CD4-positive, alpha-beta memory T cell (primary cell): ENCODE results near the gene ITPR2. TPM values are rescaled to one million over a fixed set of nuclear protein-coding genes. Genes with fewer than 3 reads are reported as not detected.
"Not testable (repeated sequence)": the region's sequence is repeated elsewhere in the genome, so short reads cannot be mapped to it uniquely, and the experiment has no call there.

ENCODE experiments used
- CTCF ChIA-PET: fragments of 350-600 bp; sonication (Branson Sonifier 250); formaldehyde crosslinking; loops from one replicate; lab custom pipeline; 2021; ENCODE audit warnings: inconsistent platforms; ENCODE audit not compliant: partially characterized antibody; lab: Charles Lee
- POLR2A ChIA-PET: fragments of 350-600 bp; sonication (Branson Sonifier 250); formaldehyde crosslinking; loops from one replicate; lab custom pipeline; 2021; ENCODE audit not compliant: partially characterized antibody; lab: Charles Lee
- DNase-seq, 5 donors: peaks; one replicate each; pipeline versions ENCODE4 v3.0.0 to v3.0.0-alpha.2; 2020 to 2022; ENCODE audit warnings: mixed read lengths in 1 of 5
- H3K27ac ChIP-seq: one replicate; pipeline ENCODE4 v1.7.0; 2013; ENCODE audit warnings: low read depth, low read length
- H3K27me3 ChIP-seq: 2 replicates; pipeline ENCODE4 v1.7.0; 2013; ENCODE audit warnings: mild to moderate bottlenecking, low read length, moderate library complexity; ENCODE audit not compliant: insufficient read depth
- H3K36me3 ChIP-seq: 2 replicates; pipeline ENCODE4 v1.7.0; 2013; ENCODE audit warnings: mild to moderate bottlenecking, low read length, moderate library complexity; ENCODE audit not compliant: insufficient read depth
- H3K4me1 ChIP-seq: 2 replicates; pipeline ENCODE4 v1.7.0; 2013; ENCODE audit warnings: mild to moderate bottlenecking, low read length, moderate library complexity; ENCODE audit not compliant: insufficient read depth
- H3K4me3 ChIP-seq, 2 donors: one replicate each; pipeline ENCODE4 v1.7.0; 2013; ENCODE audit warnings: low read length in 2 of 2, mild to moderate bottlenecking in 1 of 2
- H3K9me3 ChIP-seq, 2 donors: one replicate each; pipeline ENCODE4 v1.7.0; 2013; ENCODE audit warnings: low read length in 2 of 2, control low read depth in 1 of 2; ENCODE audit not compliant: control insufficient read depth in 1 of 2
- H3K27ac Mint-ChIP-seq, 7 donors: one replicate each; pipeline ENCODE4 v1.8.0; 2020 to 2021; ENCODE audit warnings: mixed read lengths in 7 of 7, mild to moderate bottlenecking in 6 of 7, inconsistent platforms in 3 of 7, moderate library complexity in 3 of 7
- H3K27me3 Mint-ChIP-seq, 2 donors: one replicate each; pipeline ENCODE4 v1.8.0; 2020 to 2021; ENCODE audit warnings: mixed read lengths in 2 of 2
- H3K36me3 Mint-ChIP-seq, 2 donors: one replicate each; pipeline ENCODE4 v1.8.0; 2020 to 2021; ENCODE audit warnings: mixed read lengths in 2 of 2, inconsistent platforms in 1 of 2, mild to moderate bottlenecking in 1 of 2
- H3K4me1 Mint-ChIP-seq, 4 donors: one replicate each; pipeline ENCODE4 v1.8.0; 2020 to 2021; ENCODE audit warnings: mixed read lengths in 4 of 4, mild to moderate bottlenecking in 1 of 4
- H3K4me3 Mint-ChIP-seq, 8 donors: one replicate each; pipeline ENCODE4 v1.8.0; 2020 to 2021; ENCODE audit warnings: mixed read lengths in 8 of 8, mild to moderate bottlenecking in 7 of 8, moderate library complexity in 6 of 8, inconsistent platforms in 3 of 8
- H3K9me3 Mint-ChIP-seq, 8 donors: one replicate each; pipeline ENCODE4 v1.8.0; 2020 to 2021; ENCODE audit warnings: mixed read lengths in 8 of 8, mild to moderate bottlenecking in 5 of 8, inconsistent platforms in 3 of 8, moderate library complexity in 1 of 8
- intact Hi-C: fragments of 100-400 bp; cut with micrococcal nuclease; formaldehyde crosslinking; loops from one replicate; pipeline ENCODE4 v1.15.1; 2023
- polyA plus RNA-seq, 2 donors: library from polyadenylated mRNA; unstranded; fragments of 300-500 nt; fragmentation: Illumina TruSeq; gene quantifications; one replicate each; pipeline ENCODE4 v1.2.3, GENCODE V29; 2021
- total RNA-seq, 2 experiments: library from RNA; stranded (reverse); gene quantifications; one replicate each; pipeline ENCODE4 v1.2.3, GENCODE V29; 2021

Gene ITPR2
- total and polyA plus RNA-seq, 4 experiments from 2014 or later, result 4.7 to 55.6 (median 34.1) TPM

GRCh38 chr12:26735249-26735639, 97.8 kb downstream of the ITPR2 start:
- Mint-ChIP-seq H3K4me1 (peaks cover 23 to 34% (median 28%) of the 10 kb centered on the region in 4 donors), H3K27me3 (no peaks in the 10 kb centered on the region), H3K36me3 (peaks cover 16 to 28% of the 10 kb centered on the region in 2 donors), H3K4me3 (no peak overlapping the region), H3K9me3 (peaks cover 2 to 20% (median 11%) of the 10 kb centered on the region in 8 donors), H3K27ac (no peak overlapping the region)
- H3K27me3 ChIP-seq, result no peaks in the 10 kb centered on the region
- peaks cover 10% of the 10 kb centered on the region for H3K4me1 ChIP-seq
- DNase-seq, result no peak
- CTCF ChIA-PET, result no interaction called here
- H3K9me3 ChIP-seq, result no peaks in the 10 kb centered on the region
- H3K36me3 ChIP-seq, result no peaks in the 10 kb centered on the region
- no peak overlapping the region for H3K4me3 ChIP-seq
- intact Hi-C loops, result no loop called here
- no peak overlapping the region for H3K27ac ChIP-seq
- POLR2A ChIA-PET, result no interaction called here

GRCh38 chr12:26734510-26735248, 98.3 kb downstream of the ITPR2 start:
- DNase-seq, result no peak
- CTCF ChIA-PET, result no interaction called here
- Histone ChIP-seq H3K27me3 (no peaks in the 10 kb centered on the region), H3K27ac (no peak overlapping the region), H3K4me3 (no peak overlapping the region), H3K36me3 (no peaks in the 10 kb centered on the region), H3K9me3 (no peaks in the 10 kb centered on the region), H3K4me1 (peaks cover 10% of the 10 kb centered on the region)
- H3K4me1 Mint-ChIP-seq, result peaks cover 29 to 36% (median 32%) of the 10 kb centered on the region in 4 donors
- peaks cover 13 to 23% of the 10 kb centered on the region in 2 donors for H3K36me3 Mint-ChIP-seq
- intact Hi-C loops, result no loop called here
- POLR2A ChIA-PET, result no interaction called here
- H3K27ac Mint-ChIP-seq, result no peak overlapping the region
- H3K27me3 Mint-ChIP-seq, result no peaks in the 10 kb centered on the region
- H3K4me3 Mint-ChIP-seq, result no peak overlapping the region
- H3K9me3 Mint-ChIP-seq, result peaks cover 0 to 17% (median 6%) of the 10 kb centered on the region in 8 donors

DNA sequence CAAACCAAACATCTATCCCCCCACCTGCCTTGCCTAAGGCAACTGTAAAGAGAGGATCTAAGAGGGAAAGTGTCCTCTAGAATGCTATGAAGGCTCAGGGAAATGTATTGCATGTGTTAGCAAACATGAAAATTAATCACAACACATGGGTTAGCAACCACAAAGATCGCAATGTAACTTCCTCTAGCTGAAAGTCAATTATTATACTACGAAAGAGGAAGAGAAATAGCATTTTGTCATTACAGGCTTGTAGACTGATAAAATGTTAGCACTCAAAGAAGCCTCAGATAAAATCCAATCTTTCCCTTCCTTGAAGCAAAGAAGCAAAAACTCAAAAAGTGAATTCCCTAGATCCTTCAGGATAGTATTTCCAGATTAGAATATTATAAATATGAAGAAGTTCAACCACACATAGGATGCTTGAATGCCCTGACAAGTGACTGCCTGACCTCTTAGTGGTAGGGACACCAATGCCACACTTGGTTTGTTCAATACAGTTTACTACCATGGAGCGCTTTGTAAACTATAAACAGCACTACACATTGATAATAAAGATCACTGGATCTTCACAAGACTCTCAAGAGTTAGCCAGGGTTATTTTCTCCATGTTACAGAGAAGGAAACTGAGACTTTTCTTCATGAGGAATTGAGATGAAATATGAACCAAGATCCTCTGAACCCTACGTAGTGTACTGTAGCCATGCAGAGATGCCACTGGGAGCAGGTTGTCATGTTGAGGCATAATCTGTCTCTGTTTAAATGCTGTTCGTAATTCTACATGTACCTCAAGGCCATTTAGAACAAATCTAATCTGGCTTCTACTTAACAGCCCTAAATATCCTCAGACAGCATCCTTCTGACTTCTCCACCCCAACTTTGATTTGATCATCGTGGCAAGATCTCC, 100.7 kb downstream of the ITPR2 start:
- no peak for DNase-seq
- Mint-ChIP-seq H3K9me3 (no peaks in the 10 kb centered on the region), H3K4me3 (no peak overlapping the region), H3K36me3 (peaks cover 3 to 5% of the 10 kb centered on the region in 2 donors), H3K27ac (no peak overlapping the region), H3K4me1 (peaks cover 33 to 50% (median 41%) of the 10 kb centered on the region in 4 donors), H3K27me3 (no peaks in the 10 kb centered on the region)
- ChIA-PET CTCF (no interaction called here), POLR2A (no interaction called here)
- Histone ChIP-seq H3K4me3 (no peak overlapping the region), H3K36me3 (no peaks in the 10 kb centered on the region), H3K27me3 (no peaks in the 10 kb centered on the region), H3K27ac (no peak overlapping the region), H3K9me3 (no peaks in the 10 kb centered on the region), H3K4me1 (peaks cover 10% of the 10 kb centered on the region)
- intact Hi-C loops, result no loop called here

GRCh38 chr12:26730481-26731350, 102.3 kb downstream of the ITPR2 start:
- H3K4me1 ChIP-seq, result peaks cover 10% of the 10 kb centered on the region
- no peak overlapping the region for H3K27ac ChIP-seq
- Mint-ChIP-seq H3K27me3 (no peaks in the 10 kb centered on the region), H3K36me3 (no peaks in the 10 kb centered on the region), H3K27ac (no peak overlapping the region), H3K4me3 (no peak overlapping the region), H3K4me1 (peaks cover 33 to 45% (median 37%) of the 10 kb centered on the region in 4 donors), H3K9me3 (no peaks in the 10 kb centered on the region)
- no peak overlapping the region for H3K4me3 ChIP-seq
- no peaks in the 10 kb centered on the region for H3K27me3 ChIP-seq
- intact Hi-C loops, result no loop called here
- CTCF ChIA-PET, result no interaction called here
- no peaks in the 10 kb centered on the region for H3K9me3 ChIP-seq
- POLR2A ChIA-PET, result no interaction called here
- no peaks in the 10 kb centered on the region for H3K36me3 ChIP-seq
- DNase-seq, result no peak

GRCh38 chr12:26729137-26729671, 103.8 kb downstream of the ITPR2 start:
- Mint-ChIP-seq H3K27ac (peak overlapping the region in 2 of 7 donors; percentile 5 to 74), H3K4me3 (peak overlapping the region in 1 of 8 donors; percentile 4), H3K4me1 (peaks cover 30 to 45% (median 37%) of the 10 kb centered on the region in 4 donors)
- H3K9me3 Mint-ChIP-seq, H3K27me3 ChIP-seq, H3K27me3 Mint-ChIP-seq, H3K4me3 ChIP-seq, H3K36me3 ChIP-seq, CTCF ChIA-PET, DNase-seq, H3K9me3 ChIP-seq, H3K36me3 Mint-ChIP-seq, POLR2A ChIA-PET, intact Hi-C loops, H3K27ac ChIP-seq: not testable (repeated sequence)
- peaks cover 15% of the 10 kb centered on the region for H3K4me1 ChIP-seq

DNA sequence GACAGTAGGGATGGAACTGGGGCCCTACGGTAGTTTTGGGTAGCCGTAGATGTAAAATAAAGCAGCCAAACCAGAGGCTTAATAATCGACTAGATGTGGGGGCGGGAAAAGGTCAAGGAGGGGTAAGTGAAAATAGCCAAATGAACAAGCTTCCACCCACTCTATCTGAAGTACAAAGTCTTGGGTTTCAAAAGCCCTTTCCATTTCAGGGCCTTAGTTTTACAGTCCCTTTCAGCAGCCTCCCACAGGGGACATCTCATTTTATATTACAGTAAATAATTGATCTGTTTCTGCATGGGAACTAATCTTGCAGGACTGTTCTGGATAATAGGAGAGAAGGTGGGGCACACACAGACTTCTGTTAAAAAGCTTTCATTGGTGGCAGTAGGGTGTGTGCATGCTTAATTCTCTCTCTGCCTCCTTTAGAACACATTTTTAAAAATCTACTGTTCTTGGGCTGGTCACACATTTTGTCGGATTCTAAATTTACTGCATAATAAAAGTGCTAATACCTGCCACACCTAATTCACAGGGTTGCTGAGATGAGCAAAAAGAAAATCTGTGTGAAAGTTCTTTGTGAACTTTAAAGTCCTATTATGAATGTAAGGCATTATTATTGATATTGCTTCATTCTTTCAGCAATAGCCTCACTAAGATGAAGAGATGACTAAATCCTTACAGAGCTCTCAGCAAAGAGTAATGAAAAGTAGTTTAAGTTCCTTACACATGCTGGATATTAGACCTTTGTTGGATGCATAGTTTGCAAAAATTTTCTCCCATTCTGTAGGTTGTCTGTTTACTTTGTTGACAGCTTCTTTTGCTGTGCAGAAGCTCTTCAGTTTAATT, 104.6 kb downstream of the ITPR2 start:
- Histone ChIP-seq H3K4me3 (no peak overlapping the region), H3K27me3 (no peaks in the 10 kb centered on the region), H3K36me3 (no peaks in the 10 kb centered on the region), H3K27ac (no peak overlapping the region), H3K4me1 (peaks cover 15% of the 10 kb centered on the region), H3K9me3 (no peaks in the 10 kb centered on the region)
- Mint-ChIP-seq H3K36me3 (peaks cover 10 to 14% of the 10 kb centered on the region in 2 donors), H3K9me3 (no peaks in the 10 kb centered on the region), H3K27me3 (no peaks in the 10 kb centered on the region), H3K4me3 (no peak overlapping the region), H3K27ac (peak overlapping the region in 1 of 7 donors; percentile 73), H3K4me1 (peaks cover 28 to 45% (median 36%) of the 10 kb centered on the region in 4 donors)
- no peak for DNase-seq
- intact Hi-C loops, result no loop called here
- CTCF ChIA-PET, result no interaction called here
- POLR2A ChIA-PET, result no interaction called here
